Activated naive CD8-positive, alpha-beta T cell treated with anti-CD3 and anti-CD28 coated beads, Interleukin-2, amount 50 U/mL, for 24 hours (primary cell): Measurements from ENCODE around the gene IL34.
A peak's percentile ranks its signal among the peaks of the same experiment; 100 is the strongest.

ENCODE experiments used
- ATAC-seq: fragments of 150-1000 bp; cut with Tn5 transposase; one replicate; pipeline ENCODE4 v1.10.0; 2021
- DNase-seq: peaks from one replicate; pipeline ENCODE4 v3.0.0; 2021
- H3K27ac Mint-ChIP-seq: one replicate; pipeline ENCODE4 v1.8.0; 2021; ENCODE audit warnings: mild to moderate bottlenecking, mixed read lengths
- H3K27me3 Mint-ChIP-seq: one replicate; pipeline ENCODE4 v1.8.0; 2021; ENCODE audit warnings: mixed read lengths
- H3K36me3 Mint-ChIP-seq: one replicate; pipeline ENCODE4 v1.8.0; 2021; ENCODE audit warnings: low read depth, mixed read lengths
- H3K4me1 Mint-ChIP-seq: one replicate; pipeline ENCODE4 v1.8.0; 2021; ENCODE audit warnings: mixed read lengths
- H3K4me3 Mint-ChIP-seq: one replicate; pipeline ENCODE4 v1.8.0; 2021; ENCODE audit warnings: mild to moderate bottlenecking, moderate library complexity, mixed read lengths
- H3K9me3 Mint-ChIP-seq: one replicate; pipeline ENCODE4 v1.8.0; 2021; ENCODE audit warnings: mixed read lengths

Gene IL34

GRCh38 chr16:70644763-70645597 is 1.4 kb upstream of the IL34 start:
- Mint-ChIP-seq H3K4me3 (no peak overlapping the region), H3K9me3 (no peaks in the 10 kb centered on the region), H3K27me3 (peaks cover 3% of the 10 kb centered on the region), H3K4me1 (no peaks in the 10 kb centered on the region), H3K36me3 (no peaks in the 10 kb centered on the region), H3K27ac (no peak overlapping the region)
- DNase-seq (no peak), ATAC-seq (no peak)

- Mint-ChIP-seq H3K36me3 (no peaks in the 10 kb centered on the region), H3K4me3 (no peak overlapping the region), H3K4me1 (no peaks in the 10 kb centered on the region), H3K9me3 (no peaks in the 10 kb centered on the region), H3K27ac (no peak overlapping the region), H3K27me3 (peaks cover under 1% of the 10 kb centered on the region)
- DNase-seq (no peak), ATAC-seq (no peak)
Measured at GRCh38 chr16:70647441-70648359, 1.3 kb downstream of the IL34 start.

DNA sequence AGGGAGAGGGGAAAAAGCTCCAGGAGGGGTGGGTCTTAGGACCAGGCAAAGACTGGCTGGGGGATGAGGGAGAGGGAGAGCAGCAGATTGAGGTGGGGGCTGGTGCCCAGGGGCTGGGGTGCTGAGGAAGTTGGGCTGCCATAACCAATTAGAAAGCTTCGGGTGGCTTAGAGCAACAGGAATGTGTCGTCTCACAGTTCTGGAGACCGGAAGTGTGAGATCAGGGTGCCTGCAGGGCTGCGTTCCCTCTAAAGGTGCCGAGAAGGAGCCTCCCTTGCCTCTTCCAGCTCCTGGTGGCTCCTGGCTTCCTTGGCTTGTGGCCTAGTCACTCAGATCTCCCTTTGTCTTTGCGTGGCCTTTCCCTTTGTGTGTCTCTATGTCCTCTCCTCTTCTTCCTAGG is 2.2 kb downstream of the IL34 start:
- H3K9me3 Mint-ChIP-seq: no peaks in the 10 kb centered on the region
- DNase-seq (no peak), ATAC-seq (no peak)
- no peaks in the 10 kb centered on the region for H3K36me3 Mint-ChIP-seq
- H3K4me3 Mint-ChIP-seq: no peak overlapping the region
- H3K27me3 Mint-ChIP-seq: no peaks in the 10 kb centered on the region
- H3K4me1 Mint-ChIP-seq: peaks cover under 1% of the 10 kb centered on the region
- H3K27ac Mint-ChIP-seq: no peak overlapping the region

GRCh38 chr16:70649300-70649699 is 2.9 kb downstream of the IL34 start:
- Mint-ChIP-seq H3K27ac (no peak overlapping the region), H3K36me3 (no peaks in the 10 kb centered on the region), H3K4me1 (peaks cover 5% of the 10 kb centered on the region), H3K9me3 (no peaks in the 10 kb centered on the region), H3K27me3 (peaks cover 2% of the 10 kb centered on the region), H3K4me3 (no peak overlapping the region)
- no peak for DNase-seq
- no peak for ATAC-seq

DNA sequence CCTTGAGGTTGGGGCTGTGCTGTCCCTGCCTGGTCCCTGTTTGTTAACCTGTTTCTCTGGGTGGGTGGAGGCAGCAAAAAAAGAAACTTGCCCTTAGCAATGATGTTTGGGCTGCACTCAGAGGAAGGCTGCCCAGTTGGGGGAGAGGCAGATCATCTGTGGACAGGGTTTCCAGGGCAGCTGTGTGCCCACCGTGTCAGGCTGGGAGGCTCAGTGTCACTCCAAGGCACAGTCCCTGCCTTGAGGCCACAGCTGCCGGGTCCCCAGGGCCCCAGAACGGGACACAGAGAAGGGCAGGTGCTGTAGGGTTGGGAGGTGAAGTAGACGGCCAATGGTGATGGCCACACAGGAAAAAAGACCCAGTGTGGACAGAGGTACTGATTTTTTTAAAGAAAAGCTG is 3.9 kb downstream of the IL34 start:
- H3K4me3 Mint-ChIP-seq: no peak overlapping the region
- H3K9me3 Mint-ChIP-seq: no peaks in the 10 kb centered on the region
- no peak for DNase-seq
- ATAC-seq: no peak
- H3K27ac Mint-ChIP-seq: no peak overlapping the region
- no peaks in the 10 kb centered on the region for H3K36me3 Mint-ChIP-seq
- H3K27me3 Mint-ChIP-seq: peaks cover 2% of the 10 kb centered on the region
- peaks cover 5% of the 10 kb centered on the region for H3K4me1 Mint-ChIP-seq

DNA sequence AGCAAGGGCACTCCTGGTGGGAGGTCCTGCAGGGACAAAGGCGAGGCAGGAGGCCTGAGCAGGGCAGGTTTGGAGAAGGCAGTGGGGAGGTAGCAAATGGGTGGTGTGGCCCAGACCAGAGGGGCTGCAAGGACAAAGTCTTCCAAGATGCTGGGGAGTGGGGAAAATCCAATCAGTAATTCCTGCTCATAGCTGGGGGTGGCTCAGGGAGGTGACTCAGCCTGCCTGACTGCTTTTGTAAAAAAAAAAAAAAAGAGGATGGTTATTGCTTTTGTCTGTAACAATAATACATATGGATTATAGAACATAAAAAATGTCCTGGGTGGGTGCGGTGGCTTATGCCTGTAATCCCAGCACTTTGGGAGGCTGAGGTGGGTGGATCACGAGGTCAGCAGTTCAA is 5.2 kb downstream of the IL34 start:
- Mint-ChIP-seq H3K36me3 (no peaks in the 10 kb centered on the region), H3K4me3 (no peak overlapping the region), H3K4me1 (peaks cover 5% of the 10 kb centered on the region), H3K27me3 (peaks cover 2% of the 10 kb centered on the region), H3K27ac (no peak overlapping the region), H3K9me3 (no peaks in the 10 kb centered on the region)
- ATAC-seq (no peak), DNase-seq (no peak)

- H3K27ac Mint-ChIP-seq: no peak overlapping the region
- H3K4me1 Mint-ChIP-seq: peaks cover 5% of the 10 kb centered on the region
- DNase-seq: no peak
- H3K36me3 Mint-ChIP-seq: no peaks in the 10 kb centered on the region
- no peak for ATAC-seq
- peaks cover 2% of the 10 kb centered on the region for H3K27me3 Mint-ChIP-seq
- H3K9me3 Mint-ChIP-seq: no peaks in the 10 kb centered on the region
- no peak overlapping the region for H3K4me3 Mint-ChIP-seq
Measured at GRCh38 chr16:70652322-70652721, 6.0 kb downstream of the IL34 start.

GRCh38 chr16:70653406-70653805 is 7.0 kb downstream of the IL34 start:
- H3K4me3 Mint-ChIP-seq: no peak overlapping the region
- ATAC-seq: no peak

DNA sequence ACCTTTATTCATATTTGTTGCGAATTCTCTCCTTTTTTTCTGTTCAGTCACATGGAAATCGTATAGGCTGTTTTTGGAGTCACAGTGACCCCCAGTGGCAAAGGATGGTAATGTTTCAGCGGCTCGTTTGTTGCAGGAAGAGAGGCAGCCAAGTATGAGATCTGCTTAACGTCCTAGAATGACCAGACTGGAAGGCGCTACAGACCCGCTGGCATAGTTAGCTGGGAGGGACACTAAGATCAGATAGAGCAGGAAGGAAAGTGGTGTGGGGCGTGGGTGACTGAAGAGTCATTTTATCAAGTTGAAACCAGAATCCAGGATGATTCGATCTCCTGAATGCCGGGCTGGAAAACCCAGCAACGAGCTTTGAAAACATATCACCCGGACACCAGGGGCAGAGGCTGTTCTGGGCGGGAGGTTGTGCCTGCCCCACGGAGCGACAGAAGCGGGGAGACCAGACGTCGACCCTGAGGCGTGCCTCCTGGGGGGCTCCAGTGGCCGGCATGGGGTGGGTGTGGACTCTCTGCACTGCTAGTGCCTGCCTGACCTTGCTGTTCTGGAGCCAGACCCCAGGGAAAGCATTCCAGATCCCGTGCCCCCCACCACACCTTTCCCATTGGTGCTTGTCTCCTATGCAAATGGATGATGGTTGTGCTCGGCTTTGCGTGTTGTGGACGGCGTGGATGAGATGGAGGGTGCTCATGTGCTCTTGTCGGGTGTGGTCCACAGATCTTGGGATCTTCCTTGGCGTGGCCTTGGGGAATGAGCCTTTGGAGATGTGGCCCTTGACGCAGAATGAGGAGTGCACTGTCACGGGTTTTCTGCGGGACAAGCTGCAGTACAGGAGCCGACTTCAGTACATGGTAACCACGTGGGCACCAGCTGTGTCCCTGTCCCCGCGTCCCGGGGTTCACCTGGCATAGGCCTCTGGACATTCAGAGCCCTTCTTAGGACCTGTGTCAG is 7.7 kb downstream of the IL34 start:
- no peak overlapping the region for H3K27ac Mint-ChIP-seq
- peak; percentile 83 for DNase-seq
- H3K27me3 Mint-ChIP-seq: peaks cover 2% of the 10 kb centered on the region
- peaks cover 5% of the 10 kb centered on the region for H3K4me1 Mint-ChIP-seq
- H3K36me3 Mint-ChIP-seq: no peaks in the 10 kb centered on the region
- no peaks in the 10 kb centered on the region for H3K9me3 Mint-ChIP-seq
- ATAC-seq: peak; percentile 72
- peak overlapping the region; percentile 34 for H3K4me3 Mint-ChIP-seq

More at GRCh38 chr16:70653406-70653805, 7.0 kb downstream of the IL34 start:
- H3K27ac Mint-ChIP-seq: no peak overlapping the region
- no peaks in the 10 kb centered on the region for H3K9me3 Mint-ChIP-seq
- peaks cover 2% of the 10 kb centered on the region for H3K27me3 Mint-ChIP-seq
- H3K36me3 Mint-ChIP-seq: no peaks in the 10 kb centered on the region
- no peak for DNase-seq
- H3K4me1 Mint-ChIP-seq: peaks cover 5% of the 10 kb centered on the region

DNA sequence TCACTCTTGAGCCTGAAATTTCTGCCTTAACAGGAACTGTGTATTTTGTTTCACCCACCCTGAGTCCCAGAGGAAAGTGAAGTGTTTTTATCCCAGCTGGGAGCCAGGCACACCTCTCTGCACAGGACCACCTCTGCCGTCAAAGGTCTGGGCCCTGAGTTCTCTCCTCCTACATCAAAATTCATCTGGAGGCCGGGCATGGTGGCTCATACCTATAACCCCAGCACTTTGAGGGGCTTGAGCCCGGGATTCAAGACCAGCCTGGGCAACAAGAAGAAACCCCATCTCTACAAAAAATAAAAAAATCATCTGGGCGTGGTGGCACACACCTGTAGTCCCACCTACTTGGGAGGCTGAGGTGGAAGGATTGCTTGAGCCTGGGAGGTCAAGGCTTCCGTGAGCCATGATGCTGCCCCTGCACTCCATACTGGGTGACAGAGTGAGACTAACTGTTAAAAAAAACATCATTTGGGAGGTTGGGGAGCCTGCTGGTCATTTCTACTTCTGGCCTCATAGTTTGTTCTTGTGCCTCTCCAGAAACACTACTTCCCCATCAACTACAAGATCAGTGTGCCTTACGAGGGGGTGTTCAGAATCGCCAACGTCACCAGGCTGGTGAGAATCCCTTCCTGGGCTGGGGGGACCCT is 9.8 kb downstream of the IL34 start:
- Mint-ChIP-seq H3K4me3 (no peak overlapping the region), H3K27me3 (peaks cover 2% of the 10 kb centered on the region), H3K27ac (no peak overlapping the region), H3K9me3 (no peaks in the 10 kb centered on the region), H3K4me1 (peaks cover 5% of the 10 kb centered on the region), H3K36me3 (no peaks in the 10 kb centered on the region)
- no peak for DNase-seq
- ATAC-seq: no peak

GRCh38 chr16:70656712-70657263 is 10.4 kb downstream of the IL34 start:
- Mint-ChIP-seq H3K4me1 (peaks cover 5% of the 10 kb centered on the region), H3K36me3 (no peaks in the 10 kb centered on the region)

GRCh38 chr16:70657956-70658355 is 11.6 kb downstream of the IL34 start:
- Mint-ChIP-seq H3K4me3 (no peak overlapping the region), H3K4me1 (peaks cover 5% of the 10 kb centered on the region)

More at GRCh38 chr16:70656712-70657263, 10.4 kb downstream of the IL34 start:
- Mint-ChIP-seq H3K27me3 (peaks cover 2% of the 10 kb centered on the region), H3K4me3 (no peak overlapping the region), H3K9me3 (no peaks in the 10 kb centered on the region), H3K27ac (no peak overlapping the region)
- ATAC-seq: no peak
- no peak for DNase-seq

GRCh38 chr16:70658921-70659320 is 12.6 kb downstream of the IL34 start:
- Mint-ChIP-seq H3K4me3 (no peak overlapping the region), H3K27ac (no peak overlapping the region), H3K9me3 (no peaks in the 10 kb centered on the region), H3K4me1 (peaks cover 1% of the 10 kb centered on the region), H3K27me3 (no peaks in the 10 kb centered on the region), H3K36me3 (no peaks in the 10 kb centered on the region)
- no peak for DNase-seq
- no peak for ATAC-seq

More at GRCh38 chr16:70657956-70658355, 11.6 kb downstream of the IL34 start:
- ATAC-seq (no peak), DNase-seq (no peak)
- no peak overlapping the region for H3K27ac Mint-ChIP-seq
- H3K36me3 Mint-ChIP-seq: no peaks in the 10 kb centered on the region
- H3K9me3 Mint-ChIP-seq: no peaks in the 10 kb centered on the region
- H3K27me3 Mint-ChIP-seq: peaks cover 2% of the 10 kb centered on the region
